ENCODE results near the gene SOX11. TPM values are rescaled to one million over a fixed set of nuclear protein-coding genes. Genes with fewer than 3 reads are reported as not detected.

Gene SOX11
- total RNA-seq = under 0.01 TPM in 1 of 2 replicates, not detected in the other

DNA sequence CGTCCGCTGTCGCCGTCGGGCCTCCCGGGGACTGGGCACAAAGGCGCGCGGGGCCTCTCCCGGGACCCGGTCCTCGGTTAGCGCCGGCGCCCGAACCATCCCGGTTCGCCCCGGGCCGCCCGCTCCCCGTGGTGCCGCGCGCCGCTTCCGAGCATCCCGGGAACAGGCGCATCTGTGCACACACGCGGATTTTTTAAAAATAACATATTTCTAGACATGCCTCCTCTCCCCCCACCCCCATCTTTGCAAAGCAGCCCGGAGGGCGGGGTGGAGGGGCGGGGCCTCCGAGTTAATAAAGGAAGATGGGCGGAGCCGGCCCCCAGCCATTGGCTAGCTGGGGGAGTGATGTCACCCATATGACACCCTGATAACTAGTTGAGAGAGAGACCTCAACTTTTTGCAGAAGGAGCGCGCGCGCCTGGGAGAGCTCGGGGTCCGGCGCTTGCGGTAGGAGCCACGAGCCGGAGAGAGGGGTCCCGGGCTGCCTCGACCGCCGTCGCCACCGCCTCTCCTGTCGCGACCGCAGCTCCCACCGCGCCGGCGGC lies at the start of gene SOX11:
Gene SOX11 (plus strand): TSS at position 400 of the 545 bp plus-strand sequence. CDS start 338 bp downstream, outside the sequence.

Measured in smooth muscle cell of trachea (primary cell).